ENCODE measurements around the gene ANKRD39. TPM values are rescaled to one million over a fixed set of nuclear protein-coding genes. Genes with fewer than 3 reads are reported as not detected.

ANKRD39 gene
- total and polyA plus RNA-seq, 12 donors, result 9.2 to 49.5 (median 22.5) TPM

- no peak overlapping the region for H3K27ac ChIP-seq
- WGBS, 4 donors, result 77 to 90% (median 89%) methylated on average over 7 to 22 of the region's 22 CpGs
- H3K4me1 ChIP-seq (replicated peaks in 1 of 2), result peaks cover 0 to 7% of the 10 kb centered on the region in 2 donors
- no peaks in the 10 kb centered on the region for H3K9me3 ChIP-seq (replicated peaks in 1 of 3)
- no peak overlapping the region for H3K4me3 ChIP-seq
- TF ChIP-seq CTCF (IDR thresholded peaks at IDR 0.05) (no peak), POLR2A (IDR thresholded peaks at IDR 0.05) (no peak)
- H3K27me3 ChIP-seq, result no peaks in the 10 kb centered on the region
- intact Hi-C loops (cut with DNase I), result no loop called here
- no peaks in the 10 kb centered on the region for H3K36me3 ChIP-seq (replicated peaks in 1 of 2)
- no peak for DNase-seq
Measured at GRCh38 chr2:96878796-96879544, 21.2 kb upstream of the ANKRD39 start.

- TF ChIP-seq POLR2A (IDR thresholded peaks at IDR 0.05), result no peak
- TF ChIP-seq CTCF (IDR thresholded peaks at IDR 0.05), result no peak
Measured at GRCh38 chr2:96878171-96878570, 20.4 kb upstream of the ANKRD39 start.

GRCh38 chr2:96877631-96878092, 19.8 kb upstream of the ANKRD39 start:
- WGBS, 4 donors, result 86 to 92% (median 90%) methylated on average over 12 to 15 of the region's 15 CpGs

More at GRCh38 chr2:96878171-96878570, 20.4 kb upstream of the ANKRD39 start:
- no peak for DNase-seq
- Histone ChIP-seq H3K9me3 (replicated peaks in 1 of 3) (no peaks in the 10 kb centered on the region), H3K4me3 (no peak overlapping the region), H3K36me3 (replicated peaks in 1 of 2) (no peaks in the 10 kb centered on the region), H3K4me1 (replicated peaks in 1 of 2) (peaks cover 0 to 13% of the 10 kb centered on the region in 2 donors), H3K27me3 (no peaks in the 10 kb centered on the region), H3K27ac (no peak overlapping the region)
- WGBS, 4 donors, result 69 to 86% (median 83%) methylated on average over 6 to 7 of the region's 7 CpGs
- intact Hi-C loops (cut with DNase I), result no loop called here

GRCh38 chr2:96877042-96877451, 19.2 kb upstream of the ANKRD39 start:
- Histone ChIP-seq H3K4me3 (no peak overlapping the region), H3K4me1 (replicated peaks in 1 of 2) (peaks cover 0 to 13% of the 10 kb centered on the region in 2 donors), H3K36me3 (replicated peaks in 1 of 2) (no peaks in the 10 kb centered on the region), H3K27ac (no peak overlapping the region), H3K27me3 (no peaks in the 10 kb centered on the region), H3K9me3 (replicated peaks in 1 of 3) (no peaks in the 10 kb centered on the region)
- TF ChIP-seq CTCF (IDR thresholded peaks at IDR 0.05) (no peak), POLR2A (IDR thresholded peaks at IDR 0.05) (no peak)
- DNase-seq, result no peak
- WGBS, 4 donors, result 85 to 91% (median 86%) methylated on average over 3 to 6 of the region's 6 CpGs
- intact Hi-C loops (cut with DNase I), result no loop called here

More at GRCh38 chr2:96877631-96878092, 19.8 kb upstream of the ANKRD39 start:
- Histone ChIP-seq H3K27me3 (no peaks in the 10 kb centered on the region), H3K4me1 (replicated peaks in 1 of 2) (peaks cover 0 to 13% of the 10 kb centered on the region in 2 donors), H3K9me3 (replicated peaks in 1 of 3) (no peaks in the 10 kb centered on the region), H3K27ac (no peak overlapping the region), H3K4me3 (no peak overlapping the region), H3K36me3 (replicated peaks in 1 of 2) (no peaks in the 10 kb centered on the region)
- intact Hi-C loops (cut with DNase I), result no loop called here
- TF ChIP-seq POLR2A (IDR thresholded peaks at IDR 0.05) (no peak), CTCF (IDR thresholded peaks at IDR 0.05) (no peak)
- no peak for DNase-seq

Data from adrenal gland (tissue), 12 donors.